GM23248 (cell line): ENCODE results near the gene KDM7A. TPM values are rescaled to one million over a fixed set of nuclear protein-coding genes. Genes with fewer than 3 reads are reported as not detected.
A peak's percentile ranks its signal among the peaks of the same experiment; 100 is the strongest.
"Not testable (repeated sequence)": the region's sequence is repeated elsewhere in the genome, so short reads cannot be mapped to it uniquely, and the experiment has no call there.

ENCODE experiments used
- DNase-seq: peaks from one replicate; pipeline ENCODE4 v3.0.0-alpha.2; 2015
- H2AFZ ChIP-seq: fragments of 200-600 bp; sonication (generic); 2 replicates; pipeline ENCODE4 v1.6.1; 2016; ENCODE audit warnings: antibody characterized with exemption
- H3F3A ChIP-seq: fragments of 200-600 bp; sonication (generic); 2 replicates; pipeline ENCODE4 v1.6.1; 2016; ENCODE audit warnings: mild to moderate bottlenecking, antibody characterized with exemption, mixed run types; ENCODE audit not compliant: insufficient read depth
- H3K27ac ChIP-seq: fragments of 200-600 bp; sonication (generic); 2 replicates; pipeline ENCODE4 v1.5.1; 2016; ENCODE audit warnings: mild to moderate bottlenecking
- H3K27me3 ChIP-seq: fragments of 200-600 bp; sonication (generic); replicated peaks from 2 replicates; pipeline ENCODE4 v1.6.1; 2016; ENCODE audit warnings: mild to moderate bottlenecking; ENCODE audit not compliant: insufficient read depth
- H3K36me3 ChIP-seq: fragments of 200-600 bp; sonication (generic); 2 replicates; pipeline ENCODE4 v1.6.1; 2016; ENCODE audit warnings: low read depth, mild to moderate bottlenecking
- H3K4me1 ChIP-seq: fragments of 200-600 bp; sonication (generic); 2 replicates; pipeline ENCODE4 v1.6.1; 2016; ENCODE audit warnings: mild to moderate bottlenecking; ENCODE audit not compliant: insufficient read depth
- H3K4me2 ChIP-seq: fragments of 200-600 bp; sonication (generic); one replicate; pipeline ENCODE4 v1.6.1; 2016; ENCODE audit warnings: mild to moderate bottlenecking; ENCODE audit not compliant: unreplicated experiment
- H3K4me3 ChIP-seq: fragments of 200-600 bp; sonication (generic); 2 replicates; pipeline ENCODE4 v1.5.1; 2016; ENCODE audit warnings: mild to moderate bottlenecking
- H3K79me2 ChIP-seq: fragments of 200-600 bp; sonication (generic); 2 replicates; pipeline ENCODE4 v1.6.1; 2016; ENCODE audit warnings: mild to moderate bottlenecking; ENCODE audit not compliant: insufficient read depth
- H3K9ac ChIP-seq: fragments of 200-600 bp; sonication (generic); 2 replicates; pipeline ENCODE4 v1.6.1; 2016; ENCODE audit warnings: mild to moderate bottlenecking
- H3K9me2 ChIP-seq: fragments of 200-600 bp; sonication (generic); 2 replicates; pipeline ENCODE4 v1.6.1; 2016; ENCODE audit warnings: mixed run types, mild to moderate bottlenecking, moderate library complexity; ENCODE audit not compliant: insufficient read depth
- H3K9me3 ChIP-seq: fragments of 200-600 bp; sonication (generic); one replicate; pipeline ENCODE4 v1.6.1; 2017; ENCODE audit warnings: low read depth
- H4K20me1 ChIP-seq: fragments of 200-600 bp; sonication (generic); 2 replicates; pipeline ENCODE4 v1.6.0; 2016; ENCODE audit not compliant: insufficient read depth
- EZH2 ChIP-seq: fragments of 200-600 bp; sonication (generic); IDR thresholded peaks from 2 replicates; pipeline ENCODE4 v1.6.1; 2018; ENCODE audit warnings: antibody characterized with exemption, mild to moderate bottlenecking; ENCODE audit not compliant: insufficient read depth, poor library complexity, severe bottlenecking
- EZH2phosphoT487 ChIP-seq: fragments of 200-600 bp; sonication (generic); IDR thresholded peaks from 2 replicates; pipeline ENCODE4 v1.6.1; 2018; ENCODE audit warnings: antibody characterized with exemption, moderate library complexity, mild to moderate bottlenecking, low read depth; ENCODE audit not compliant: insufficient read depth
- WGBS, 2 experiments: methylation state at CpG; one replicate each; pipeline ENCODE4 v1.1.6; 2015 to 2017; ENCODE audit warnings: low lambda C conversion rate in 2 of 2, low coverage in 1 of 2; ENCODE audit errors: missing lambda C conversion rate in 2 of 2; 5-methylcytosine and 5-hydroxymethylcytosine counted together
- in situ Hi-C: fragments of 300-500 bp; cut with MboI; formaldehyde crosslinking; loops from 2 replicates; pipeline ENCODE4 v1.15.0; 2020
- polyA plus RNA-seq: library from polyadenylated mRNA; unstranded; fragments of >200 nt; fragmentation: Nextera tagmentation; extraction: Ambion mirVana; gene quantifications from 2 replicates; pipeline ENCODE4 v1.2.1, GENCODE V29; 2016
- total RNA-seq: library from RNA; depleted of rRNA; stranded (reverse); fragments of >200 nt; shearing (Covaris generic); gene quantifications from 2 replicates; pipeline ENCODE4 v1.2.3, GENCODE V29; 2014

Gene KDM7A
- total and polyA plus RNA-seq, 2 experiments from 2014 or later = 2.3 to 6.7 TPM

DNA sequence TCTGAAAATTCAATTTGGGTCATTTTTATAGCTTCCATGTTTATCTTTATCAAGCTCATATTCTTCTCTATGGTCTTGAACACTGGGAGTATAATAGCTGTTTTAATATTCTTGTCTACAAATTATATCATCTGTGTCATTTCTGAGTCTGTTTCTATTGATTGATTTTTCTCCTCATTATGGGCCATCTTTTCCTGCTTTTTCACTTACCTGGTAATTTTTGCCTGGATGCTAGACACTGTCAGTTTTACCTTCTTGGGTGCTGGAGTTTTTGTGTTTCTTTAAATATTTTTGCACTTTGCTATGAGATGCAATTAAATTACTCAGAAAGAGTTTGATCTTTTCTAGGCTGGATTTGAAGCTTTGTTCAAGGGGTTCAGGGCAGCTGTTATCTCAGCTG, 26.8 kb upstream of the KDM7A start:
- TF ChIP-seq EZH2phosphoT487 (no peak), EZH2 (no peak)
- no peak overlapping the region for H3K4me2 ChIP-seq
- in situ Hi-C loops = no loop called here
- 0 out of 2 replicates have a peak, but pooled peaks cover 5% of the 10 kb centered on the region for H3F3A ChIP-seq
- H3K9ac ChIP-seq = no peak overlapping the region
- no peaks in the 10 kb centered on the region for H3K27me3 ChIP-seq
- H3K27ac ChIP-seq = no peak overlapping the region
- H3K36me3 ChIP-seq = no peaks in the 10 kb centered on the region
- no peaks in the 10 kb centered on the region for H3K9me2 ChIP-seq
- H2AFZ ChIP-seq = no peak overlapping the region
- H3K9me3 ChIP-seq = no peaks in the 10 kb centered on the region
- peaks cover 11% of the 10 kb centered on the region; the same call in 1 of the 2 replicates for H3K4me1 ChIP-seq
- DNase-seq = no peak
- H3K79me2 ChIP-seq = no peaks in the 10 kb centered on the region
- no peak overlapping the region for H3K4me3 ChIP-seq
- no peaks in the 10 kb centered on the region for H4K20me1 ChIP-seq

- 92% methylated on average over 6 of the region's 6 CpGs for WGBS, 2 experiments
Measured at GRCh38 chr7:140202942-140203341, 26.2 kb upstream of the KDM7A start.

GRCh38 chr7:140201393-140201792, 24.6 kb upstream of the KDM7A start:
- no peak overlapping the region for H3K27ac ChIP-seq
- H3F3A ChIP-seq = 0 out of 2 replicates have a peak, but pooled peaks cover 16% of the 10 kb centered on the region
- in situ Hi-C loops = no loop called here
- no peak overlapping the region for H3K4me3 ChIP-seq
- no peak overlapping the region for H2AFZ ChIP-seq
- no peaks in the 10 kb centered on the region for H3K27me3 ChIP-seq
- H3K9me2 ChIP-seq = no peaks in the 10 kb centered on the region
- no peaks in the 10 kb centered on the region for H4K20me1 ChIP-seq
- no peaks in the 10 kb centered on the region for H3K79me2 ChIP-seq
- H3K4me2 ChIP-seq = no peak overlapping the region
- no peaks in the 10 kb centered on the region for H3K36me3 ChIP-seq
- TF ChIP-seq EZH2phosphoT487 (no peak), EZH2 (no peak)
- 90 to 93% methylated on average over 6 of the region's 6 CpGs for WGBS, 2 experiments
- no peak for DNase-seq
- peaks cover 11% of the 10 kb centered on the region; the same call in 1 of the 2 replicates for H3K4me1 ChIP-seq
- no peaks in the 10 kb centered on the region for H3K9me3 ChIP-seq
- no peak overlapping the region for H3K9ac ChIP-seq

More at GRCh38 chr7:140202942-140203341, 26.2 kb upstream of the KDM7A start:
- H3K27ac ChIP-seq, DNase-seq, H3K9me2 ChIP-seq, H3K36me3 ChIP-seq, H3F3A ChIP-seq, H3K9me3 ChIP-seq, H4K20me1 ChIP-seq, H3K27me3 ChIP-seq, H3K79me2 ChIP-seq, in situ Hi-C loops, H3K4me2 ChIP-seq, H3K9ac ChIP-seq, H2AFZ ChIP-seq, H3K4me3 ChIP-seq: not testable (repeated sequence)
- H3K4me1 ChIP-seq = peaks cover 11% of the 10 kb centered on the region; the same call in 1 of the 2 replicates

GRCh38 chr7:140200061-140200989, 23.5 kb upstream of the KDM7A start:
- peak overlapping the region; percentile 53 for H3K27ac ChIP-seq
- WGBS, 2 experiments = 32 to 34% methylated on average over 15 of the region's 15 CpGs

More at GRCh38 chr7:140200061-140200989, 23.5 kb upstream of the KDM7A start:
- no peaks in the 10 kb centered on the region for H4K20me1 ChIP-seq
- peak overlapping the region; percentile 49 for H3K9ac ChIP-seq
- H3K4me2 ChIP-seq = peak overlapping the region; percentile 83
- H3K36me3 ChIP-seq = no peaks in the 10 kb centered on the region
- peak overlapping the region; percentile 71 for H2AFZ ChIP-seq
- H3K9me2 ChIP-seq = no peaks in the 10 kb centered on the region
- H3K79me2 ChIP-seq = no peaks in the 10 kb centered on the region
- DNase-seq = peak; percentile 91
- TF ChIP-seq EZH2phosphoT487 (no peak), EZH2 (no peak)
- H3K4me3 ChIP-seq = peak overlapping the region; percentile 59
- 0 out of 2 replicates have a peak, but pooled peaks cover 16% of the 10 kb centered on the region for H3F3A ChIP-seq
- H3K4me1 ChIP-seq = peaks cover 11% of the 10 kb centered on the region; the same call in 1 of the 2 replicates
- in situ Hi-C loops = no loop called here
- no peaks in the 10 kb centered on the region for H3K9me3 ChIP-seq
- no peaks in the 10 kb centered on the region for H3K27me3 ChIP-seq
